Thymus (tissue), 11 donors: ENCODE data around the gene CDK11A. TPM values are rescaled to one million over a fixed set of nuclear protein-coding genes. Genes with fewer than 3 reads are reported as not detected.
A peak's percentile ranks its signal among the peaks of the same experiment; 100 is the strongest.
"Not testable (repeated sequence)": the region's sequence is repeated elsewhere in the genome, so short reads cannot be mapped to it uniquely, and the experiment has no call there.

Experiments
- DNase-seq, 9 donors: peaks; one replicate each; pipeline ENCODE4 v3.0.0-alpha.2; 2013; ENCODE audit warnings: low spot score in 9 of 9, low read depth in 6 of 9, missing footprints in 1 of 9
- H3K27ac ChIP-seq, 2 donors: one replicate each; pipeline ENCODE4 v1.5.1; 2013; ENCODE audit warnings: control low read depth in 1 of 2, low read depth in 1 of 2, low read length in 1 of 2, mild to moderate bottlenecking in 1 of 2, moderate library complexity in 1 of 2
- H3K27me3 ChIP-seq, 2 donors: one replicate each; pipeline ENCODE4 v1.5.1; 2013; ENCODE audit warnings: low read length in 1 of 2; ENCODE audit not compliant: control insufficient read depth in 2 of 2, insufficient read depth in 1 of 2
- H3K36me3 ChIP-seq, 2 donors: one replicate each; pipeline ENCODE4 v1.5.1; 2013; ENCODE audit warnings: low read length in 1 of 2, mild to moderate bottlenecking in 1 of 2, moderate library complexity in 1 of 2; ENCODE audit not compliant: control insufficient read depth in 2 of 2, insufficient read depth in 2 of 2
- H3K4me1 ChIP-seq, 2 donors: one replicate each; pipeline ENCODE4 v1.5.1; 2013; ENCODE audit warnings: low read length in 2 of 2; ENCODE audit not compliant: control insufficient read depth in 2 of 2, insufficient read depth in 2 of 2
- H3K4me3 ChIP-seq, 2 donors: one replicate each; pipeline ENCODE4 v1.5.1; 2013; ENCODE audit warnings: low read length in 2 of 2, control low read depth in 1 of 2, mild to moderate bottlenecking in 1 of 2
- H3K9me3 ChIP-seq, 2 donors: one replicate each; pipeline ENCODE4 v1.5.1; 2013; ENCODE audit warnings: low read length in 1 of 2, mild to moderate bottlenecking in 1 of 2; ENCODE audit not compliant: control insufficient read depth in 2 of 2, insufficient read depth in 1 of 2
- WGBS: extraction: QIAGEN DNeasy Blood & Tissue Kit; methylation state at CpG from one replicate; pipeline ENCODE4 v1.1.7; 2013; 5-methylcytosine and 5-hydroxymethylcytosine counted together
- polyA plus RNA-seq: library from polyadenylated mRNA; stranded (reverse); fragments of 200-250 nt; gene quantifications from one replicate; pipeline ENCODE4 v1.2.3, GENCODE V29; 2013
- total RNA-seq: library from RNA; stranded (reverse); fragments of 120-200 nt; gene quantifications from one replicate; pipeline ENCODE4 v1.2.4, GENCODE V29; 2013
- donor health status: healthy.

CDK11A gene
- total and polyA plus RNA-seq, 2 donors = 19.8 to 52.2 TPM

GRCh38 chr1:1662392-1662791 lies 61.8 kb downstream of the CDK11A start:
- DNase-seq, H3K27me3 ChIP-seq, H3K9me3 ChIP-seq, H3K4me1 ChIP-seq, H3K27ac ChIP-seq, H3K4me3 ChIP-seq: not testable (repeated sequence)
- 98% methylated on average over 8 of the region's 9 CpGs for WGBS
- H3K36me3 ChIP-seq = peaks cover 22 to 25% of the 10 kb centered on the region in 2 donors

- under 1% methylated on average over 70 of the region's 96 CpGs for WGBS
- H3K27ac ChIP-seq = peak within 1 kb of the TSS; percentile 93 to 98
Measured at GRCh38 chr1:1658583-1659549, 65.3 kb downstream of the CDK11A start, which contains the start of gene CDK11B. CDK11B (minus strand) TSS chr1:1659004; CDS start chr1:1657485, 1,519 bp downstream.

More at GRCh38 chr1:1658583-1659549, 65.3 kb downstream of the CDK11A start, which contains the start of gene CDK11B:
- peak; percentile 82 to 96 (median 89) for DNase-seq
- Histone ChIP-seq H3K4me3 (peak within 1 kb of the TSS; percentile 68 to 69), H3K36me3 (peaks cover 23 to 30% of the 10 kb centered on the region in 2 donors)
- not testable (repeated sequence) for H3K27me3 ChIP-seq, H3K4me1 ChIP-seq, H3K9me3 ChIP-seq

Other genes with a start within 250 kb of the CDK11A start
- 20.2 TPM for gene ATAD3A, start 212.2 kb downstream of the CDK11A start, total RNA-seq
- gene ATAD3A, start 212.2 kb downstream of the CDK11A start, polyA plus RNA-seq = 17.5 TPM
- gene TMEM240, start 183.7 kb downstream of the CDK11A start, total RNA-seq = 0.42 TPM
- gene TMEM240, start 183.7 kb downstream of the CDK11A start, polyA plus RNA-seq = 2.8 TPM
- 47.8 TPM for gene SSU72, start 149.5 kb downstream of the CDK11A start, total RNA-seq
- 109 TPM for gene SSU72, start 149.5 kb downstream of the CDK11A start, polyA plus RNA-seq
- gene FNDC10, start 124.2 kb downstream of the CDK11A start, total RNA-seq = 0.24 TPM
- 0.80 TPM for gene FNDC10, start 124.2 kb downstream of the CDK11A start, polyA plus RNA-seq
- gene MIB2, start 108.9 kb downstream of the CDK11A start, total RNA-seq = 34.9 TPM
- gene MIB2, start 108.9 kb downstream of the CDK11A start, polyA plus RNA-seq = 160 TPM
- gene MMP23B, start 92.2 kb downstream of the CDK11A start, total RNA-seq = 4.1 TPM
- 2.7 TPM for gene MMP23B, start 92.2 kb downstream of the CDK11A start, polyA plus RNA-seq
- gene CDK11B, start 65.4 kb downstream of the CDK11A start, total RNA-seq = 16.1 TPM
- 35.6 TPM for gene CDK11B, start 65.4 kb downstream of the CDK11A start, polyA plus RNA-seq
- 22.5 TPM for gene SLC35E2B, start 31.6 kb downstream of the CDK11A start, total RNA-seq
- gene SLC35E2B, start 31.6 kb downstream of the CDK11A start, polyA plus RNA-seq = 45.6 TPM
- gene NADK, start 54.1 kb upstream of the CDK11A start, total RNA-seq = 25.0 TPM
- gene NADK, start 54.1 kb upstream of the CDK11A start, polyA plus RNA-seq = 60.0 TPM
- gene GNB1, start 166.7 kb upstream of the CDK11A start, total RNA-seq = 45.1 TPM
- 123 TPM for gene GNB1, start 166.7 kb upstream of the CDK11A start, polyA plus RNA-seq
- 0.47 TPM for gene CALML6, start 190.9 kb upstream of the CDK11A start, total RNA-seq
- 7.1 TPM for gene CALML6, start 190.9 kb upstream of the CDK11A start, polyA plus RNA-seq
- gene TMEM52, start 194.9 kb upstream of the CDK11A start, total RNA-seq = 0.28 TPM
- 0.94 TPM for gene TMEM52, start 194.9 kb upstream of the CDK11A start, polyA plus RNA-seq